ENCODE data around the gene RTL1. TPM values are rescaled to one million over a fixed set of nuclear protein-coding genes. Genes with fewer than 3 reads are reported as not detected.

RTL1 gene
- total RNA-seq, 1 experiment from 2014 or later: not detected

GRCh38 chr14:100858838-100859220 lies 44.7 kb downstream of the RTL1 start:
- Histone ChIP-seq H3K23ac (ENCODE audit: insufficient read length, low read depth, low read length) (no peak overlapping the region), H3K56ac (ENCODE audit: insufficient read length, low read depth, low read length) (no peak overlapping the region), H2AFZ (ENCODE audit: low read length) (no peak overlapping the region), H3K9me3 (ENCODE audit: control insufficient read depth, low read depth, low read length) (no peaks in the 10 kb centered on the region), H4K5ac (ENCODE audit: insufficient read length, low read depth, low read length) (no peak overlapping the region), H3K18ac (ENCODE audit: insufficient read length, low read depth, low read length) (no peak overlapping the region), H2BK15ac (ENCODE audit: low read depth, low read length) (no peak overlapping the region), H2BK5ac (ENCODE audit: insufficient read length, low read length) (no peak overlapping the region), H4K8ac (replicated peaks; ENCODE audit: insufficient read length, low read depth, low read length) (no peak overlapping the region), H2BK120ac (ENCODE audit: low read depth, low read length, poor library complexity, severe bottlenecking) (no peak overlapping the region), H3T11ph (ENCODE audit: low read length) (no peak overlapping the region), H3K4me1 (ENCODE audit: insufficient read depth, low read length) (no peaks in the 10 kb centered on the region), H3K79me2 (ENCODE audit: insufficient read depth, low read length) (no peaks in the 10 kb centered on the region), H3K4ac (ENCODE audit: low read depth, low read length) (no peak overlapping the region), H3K23me2 (ENCODE audit: insufficient read length, low read depth, low read length, poor library complexity, severe bottlenecking) (no peaks in the 10 kb centered on the region), H3K14ac (ENCODE audit: insufficient read depth, low read length) (no peak overlapping the region), H3K27me3 (ENCODE audit: insufficient read depth, low read length) (no peaks in the 10 kb centered on the region), H3K79me1 (ENCODE audit: insufficient read depth, low read depth, low read length, poor library complexity, severe bottlenecking) (no peaks in the 10 kb centered on the region), H4K91ac (ENCODE audit: insufficient read length, low read depth, low read length) (no peak overlapping the region), H2BK20ac (ENCODE audit: low read depth, low read length, poor library complexity, severe bottlenecking) (no peak overlapping the region), H3K27ac (ENCODE audit: insufficient read length, low read depth, low read length) (no peak overlapping the region), H2BK12ac (ENCODE audit: insufficient read length, low read depth, low read length) (no peak overlapping the region), H2AK5ac (ENCODE audit: insufficient read length, low read length) (no peak overlapping the region), H4K20me1 (ENCODE audit: control insufficient read depth, insufficient read depth, insufficient read length) (no peaks in the 10 kb centered on the region), H3K4me2 (ENCODE audit: insufficient read depth, insufficient read length, low read length) (no peak overlapping the region), H3K9ac (ENCODE audit: extremely low read depth, insufficient read length, low read length) (no peak overlapping the region)
- Mint-ChIP-seq H3K36me3 (ENCODE audit: insufficient read depth in 1 of 3, low read depth in 3 of 3) (no peaks in the 10 kb centered on the region; a peak in 1 of 7 replicates), H3K27ac (peak overlapping the region in 1 of 3 experiments; percentile 87; a peak in 1 of 7 replicates), H3K4me1 (peaks cover 0 to 4% of the 10 kb centered on the region in 2 experiments; a peak in 2 of 4 replicates), H3K27me3 (ENCODE audit: low read depth) (peaks cover 15% of the 10 kb centered on the region), H3K9me3 (no peaks in the 10 kb centered on the region; a peak in 2 of 5 replicates), H3K4me3 (no peak overlapping the region)
- no peak for DNase-seq
- TF ChIP-seq CTCF (conservative IDR thresholded peaks at IDR 0.05): no peak
- WGBS (ENCODE audit: extremely low coverage, insufficient read length, low lambda C conversion rate): no CpG with 5 or more reads among the region's 8 CpGs

All from H9 (cell line).